Astrocyte of the cerebellum (primary cell): ENCODE data around the gene PCDHGB6.
"Not testable (repeated sequence)": the region's sequence is repeated elsewhere in the genome, so short reads cannot be mapped to it uniquely, and the experiment has no call there.

Experiments used
- DNase-seq: peaks from one replicate; pipeline ENCODE4 v3.0.0-alpha.2; 2011; ENCODE audit warnings: low read depth
- H3K4me3 ChIP-seq: 2 replicates; pipeline ENCODE4 v1.5.1; 2011; ENCODE audit warnings: mild to moderate bottlenecking, low read depth, low read length, moderate library complexity
- CTCF ChIP-seq: IDR thresholded peaks from 2 replicates; pipeline ENCODE4 v1.5.1; 2012; ENCODE audit warnings: low read length, low read depth, moderate library complexity, mild to moderate bottlenecking; ENCODE audit errors: missing control alignments
- in situ Hi-C: cut with HindIII; loops from 2 replicates; pipeline ENCODE4 v1.10.0; 2017; ENCODE audit warnings: low sequenced_read_pairs

PCDHGB6 gene

GRCh38 chr5:141413540-141414069, 5.8 kb downstream of the PCDHGB6 start:
- in situ Hi-C loops = no loop called here

GRCh38 chr5:141414548-141415274, 6.9 kb downstream of the PCDHGB6 start:
- in situ Hi-C loops, DNase-seq, H3K4me3 ChIP-seq: not testable (repeated sequence)

More at GRCh38 chr5:141413540-141414069, 5.8 kb downstream of the PCDHGB6 start:
- TF ChIP-seq CTCF = no peak
- DNase-seq = no peak
- peak overlapping the region; percentile 49 for H3K4me3 ChIP-seq

DNA sequence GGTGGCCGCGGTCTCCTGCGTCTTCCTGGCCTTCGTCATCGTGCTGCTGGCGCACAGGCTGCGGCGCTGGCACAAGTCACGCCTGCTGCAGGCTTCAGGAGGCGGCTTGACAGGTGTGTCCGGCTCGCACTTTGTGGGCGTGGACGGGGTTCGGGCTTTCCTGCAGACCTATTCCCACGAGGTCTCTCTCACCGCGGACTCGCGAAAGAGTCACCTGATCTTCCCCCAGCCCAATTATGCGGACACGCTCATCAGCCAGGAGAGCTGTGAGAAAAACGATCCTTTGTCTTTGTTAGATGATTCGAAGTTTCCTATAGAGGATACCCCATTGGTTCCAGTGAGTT, 7.4 kb downstream of the PCDHGB6 start:
- H3K4me3 ChIP-seq, DNase-seq, in situ Hi-C loops: not testable (repeated sequence)

- in situ Hi-C loops = not testable (repeated sequence)
- peak; percentile 64 for DNase-seq
- peak within 1 kb of the TSS; percentile 41 for H3K4me3 ChIP-seq
- peak; percentile 72 for TF ChIP-seq CTCF
Observed at GRCh38 chr5:141417494-141418172, 9.8 kb downstream of the PCDHGB6 start, which contains the start of gene PCDHGB7. Gene PCDHGB7, plus strand, starts transcription at chr5:141417677. Its CDS starts 183 bp downstream, at chr5:141417860.

- in situ Hi-C loops = no loop called here
- DNase-seq = no peak
- no peak overlapping the region for H3K4me3 ChIP-seq
- TF ChIP-seq CTCF = no peak
Observed at GRCh38 chr5:141419074-141419880, 11.5 kb downstream of the PCDHGB6 start.

DNA sequence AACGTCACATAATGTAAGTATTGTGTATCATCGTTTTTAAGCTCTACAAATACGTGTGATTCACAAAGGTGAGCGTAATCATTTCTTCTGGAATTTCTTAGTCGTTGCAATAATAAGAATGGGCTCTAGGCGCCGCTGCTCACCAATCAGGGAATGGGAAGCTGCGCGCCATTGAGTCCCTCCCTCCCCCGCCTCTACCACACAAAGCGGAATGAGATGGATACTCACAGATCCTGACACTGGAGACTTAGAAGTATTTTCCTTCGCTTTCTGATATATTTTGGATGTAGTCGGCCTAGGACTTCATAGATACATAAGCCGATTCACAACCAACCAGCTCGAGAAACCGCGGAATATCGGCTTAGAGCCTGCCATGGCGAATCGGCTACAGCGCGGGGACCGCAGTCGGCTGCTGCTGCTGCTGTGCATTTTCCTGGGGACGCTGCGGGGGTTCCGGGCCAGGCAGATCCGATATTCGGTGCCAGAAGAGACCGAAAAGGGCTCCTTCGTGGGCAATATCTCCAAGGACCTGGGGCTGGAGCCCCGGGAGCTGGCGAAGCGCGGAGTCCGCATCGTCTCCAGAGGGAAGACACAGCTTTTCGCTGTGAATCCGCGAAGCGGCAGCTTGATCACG, 13.2 kb downstream of the PCDHGB6 start, which contains the start of gene PCDHGA11:
TSS of gene PCDHGA11 (plus strand) at position 197 of the 634 bp plus-strand sequence. CDS start at position 374, 177 bp downstream.
- DNase-seq = peak; percentile 20
- in situ Hi-C loops = no loop called here

More for the DNA sequence above, 13.2 kb downstream of the PCDHGB6 start, which contains the start of gene PCDHGA11:
- peak; percentile 55 for TF ChIP-seq CTCF
- peak within 1 kb of the TSS; percentile 42 for H3K4me3 ChIP-seq
